Measurements from ENCODE around the gene ADGRG1. TPM values are rescaled to one million over a fixed set of nuclear protein-coding genes. Genes with fewer than 3 reads are reported as not detected.

ADGRG1 gene
- total and polyA plus RNA-seq, 2 donors (not counting 1 experiment from before 2014, with no cell fraction given) = 1.6 to 1.8 TPM

- DNase-seq (ENCODE audit: low read depth in 2 of 2) = no peak
- TF ChIP-seq, protein P1, sequence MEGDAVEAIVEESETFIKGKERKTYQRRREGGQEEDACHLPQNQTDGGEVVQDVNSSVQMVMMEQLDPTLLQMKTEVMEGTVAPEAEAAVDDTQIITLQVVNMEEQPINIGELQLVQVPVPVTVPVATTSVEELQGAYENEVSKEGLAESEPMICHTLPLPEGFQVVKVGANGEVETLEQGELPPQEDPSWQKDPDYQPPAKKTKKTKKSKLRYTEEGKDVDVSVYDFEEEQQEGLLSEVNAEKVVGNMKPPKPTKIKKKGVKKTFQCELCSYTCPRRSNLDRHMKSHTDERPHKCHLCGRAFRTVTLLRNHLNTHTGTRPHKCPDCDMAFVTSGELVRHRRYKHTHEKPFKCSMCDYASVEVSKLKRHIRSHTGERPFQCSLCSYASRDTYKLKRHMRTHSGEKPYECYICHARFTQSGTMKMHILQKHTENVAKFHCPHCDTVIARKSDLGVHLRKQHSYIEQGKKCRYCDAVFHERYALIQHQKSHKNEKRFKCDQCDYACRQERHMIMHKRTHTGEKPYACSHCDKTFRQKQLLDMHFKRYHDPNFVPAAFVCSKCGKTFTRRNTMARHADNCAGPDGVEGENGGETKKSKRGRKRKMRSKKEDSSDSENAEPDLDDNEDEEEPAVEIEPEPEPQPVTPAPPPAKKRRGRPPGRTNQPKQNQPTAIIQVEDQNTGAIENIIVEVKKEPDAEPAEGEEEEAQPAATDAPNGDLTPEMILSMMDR (conservative IDR thresholded peaks at IDR 0.05 in 1 of 2, IDR thresholded peaks at IDR 0.05 in 1 of 2; ENCODE audit: low read depth in 1 of 2, low read length in 2 of 2) = no peak
- TF ChIP-seq EZH2 (IDR thresholded peaks at IDR 0.05; ENCODE audit: low read length, missing control alignments) = no peak
- Histone ChIP-seq H3K4me1 (ENCODE audit: control insufficient read depth, extremely low read depth, insufficient read depth, low read length) (no peaks in the 10 kb centered on the region), H3K79me2 (ENCODE audit: control insufficient read depth, insufficient read depth, low read length) (no peaks in the 10 kb centered on the region), H4K20me1 (ENCODE audit: control insufficient read depth, extremely low read depth, insufficient read depth, low read length) (no peaks in the 10 kb centered on the region), H3K4me2 (ENCODE audit: extremely low read depth, insufficient read depth, low read length) (no peak overlapping the region), H2AFZ (ENCODE audit: low read length) (no peak overlapping the region), H3K9ac (ENCODE audit: insufficient read depth, low read length) (no peak overlapping the region), H3K9me3 (ENCODE audit: control insufficient read depth, insufficient read depth, low read depth, low read length) (no peaks in the 10 kb centered on the region), H3K36me3 (ENCODE audit: control insufficient read depth, insufficient read depth, low read length) (no peaks in the 10 kb centered on the region), H3K27ac (ENCODE audit: insufficient read depth, low read length) (no peak overlapping the region), H3K4me3 (replicated peaks in 1 of 4; ENCODE audit: control extremely low read depth in 1 of 4, insufficient read depth in 1 of 4, low read depth in 3 of 4, low read length in 4 of 4) (no peak overlapping the region), H3K27me3 (ENCODE audit: control insufficient read depth, insufficient read depth, low read length) (peaks cover 8% of the 10 kb centered on the region)
These were observed 54.6 kb downstream of the ADGRG1 start for GRCh38 chr16:57682809-57683635.

GRCh38 chr16:57683636-57684545 lies 55.5 kb downstream of the ADGRG1 start:
- peaks cover 11% of the 10 kb centered on the region for H3K27me3 ChIP-seq (ENCODE audit: control insufficient read depth, insufficient read depth, low read length)
- no peak for TF ChIP-seq EZH2 (IDR thresholded peaks at IDR 0.05; ENCODE audit: low read length, missing control alignments)
- TF ChIP-seq, protein P1 (conservative IDR thresholded peaks at IDR 0.05 in 1 of 2, IDR thresholded peaks at IDR 0.05 in 1 of 2; ENCODE audit: low read depth in 1 of 2, low read length in 2 of 2) = no peak
- no peak overlapping the region for H3K9ac ChIP-seq (ENCODE audit: insufficient read depth, low read length)
- H3K27ac ChIP-seq (ENCODE audit: insufficient read depth, low read length) = no peak overlapping the region
- H3K4me1 ChIP-seq (ENCODE audit: control insufficient read depth, extremely low read depth, insufficient read depth, low read length) = no peaks in the 10 kb centered on the region
- H3K9me3 ChIP-seq (ENCODE audit: control insufficient read depth, insufficient read depth, low read depth, low read length) = no peaks in the 10 kb centered on the region
- H2AFZ ChIP-seq (ENCODE audit: low read length) = no peak overlapping the region
- no peaks in the 10 kb centered on the region for H3K36me3 ChIP-seq (ENCODE audit: control insufficient read depth, insufficient read depth, low read length)
- no peaks in the 10 kb centered on the region for H3K79me2 ChIP-seq (ENCODE audit: control insufficient read depth, insufficient read depth, low read length)
- H3K4me2 ChIP-seq (ENCODE audit: extremely low read depth, insufficient read depth, low read length) = no peak overlapping the region
- DNase-seq (ENCODE audit: low read depth in 2 of 2) = no peak
- H4K20me1 ChIP-seq (ENCODE audit: control insufficient read depth, extremely low read depth, insufficient read depth, low read length) = no peaks in the 10 kb centered on the region
- no peak overlapping the region for H3K4me3 ChIP-seq (replicated peaks in 1 of 4; ENCODE audit: control extremely low read depth in 1 of 4, insufficient read depth in 1 of 4, low read depth in 3 of 4, low read length in 4 of 4)
